Thoracic aorta (tissue), 2 donors: ENCODE data around the gene PTPRH. TPM values are rescaled to one million over a fixed set of nuclear protein-coding genes. Genes with fewer than 3 reads are reported as not detected.

Experiments
- ATAC-seq: fragments of 150-250 bp; one replicate; pipeline ENCODE4 v1.8.0; 2017; ENCODE audit warnings: low read depth; ENCODE audit not compliant: insufficient number of reproducible peaks, low FRiP score
- DNase-seq: peaks from one replicate; pipeline ENCODE4 v3.0.0-alpha.2; 2020; ENCODE audit warnings: low spot score
- H3K27ac ChIP-seq, 2 donors: fragments of 200-600 bp; sonication (generic); 1 replicate in 1 of 2; 2 replicates in 1 of 2; pipeline ENCODE4 v1.5.1; 2016; ENCODE audit warnings: mild to moderate bottlenecking in 2 of 2, moderate library complexity in 2 of 2
- H3K27me3 ChIP-seq: fragments of 200-600 bp; sonication (generic); replicated peaks from 2 replicates; pipeline ENCODE4 v1.6.0; 2016; ENCODE audit warnings: mild to moderate bottlenecking; ENCODE audit not compliant: insufficient read depth
- H3K36me3 ChIP-seq: fragments of 200-600 bp; sonication (generic); one replicate; pipeline ENCODE4 v1.5.1; 2016
- H3K4me1 ChIP-seq, 2 donors: fragments of 200-600 bp; sonication (generic); 1 replicate in 1 of 2; 2 replicates in 1 of 2; pipeline versions ENCODE4 v1.5.1 to v1.6.0; 2016; ENCODE audit warnings: low read depth in 2 of 2, mild to moderate bottlenecking in 1 of 2; ENCODE audit not compliant: control insufficient read depth in 1 of 2
- H3K4me3 ChIP-seq: fragments of 200-600 bp; sonication (generic); 2 replicates; pipeline ENCODE4 v1.5.1; 2016; ENCODE audit warnings: mild to moderate bottlenecking
- H3K9me3 ChIP-seq: fragments of 200-600 bp; sonication (generic); 2 replicates; pipeline ENCODE4 v1.5.1; 2016
- CTCF ChIP-seq: fragments of 200-600 bp; sonication (generic); IDR thresholded peaks from one replicate; pipeline ENCODE4 v1.5.1; 2019; ENCODE audit warnings: antibody characterized with exemption
- total RNA-seq, 2 donors: library from RNA; depleted of rRNA; stranded (reverse); fragments of >200 nt; gene quantifications; one replicate each; pipeline versions ENCODE4 v1.1.0 to v1.2.3, GENCODE V29; 2016

Gene PTPRH
- 1 to 10 TPM in 1 of 2 donors, under 1 TPM in 1; 0.14 to 1.1 TPM for total RNA-seq

GRCh38 chr19:55208880-55209692, at the start of gene PTPRH:
TSS of gene PTPRH (minus strand) at chr19:55209501. CDS start at chr19:55209433, 68 bp downstream.
- Histone ChIP-seq H3K4me1 (peaks cover 5 to 6% of the 10 kb centered on the region in 2 donors), H3K9me3 (peaks cover 8% of the 10 kb centered on the region), H3K27ac (no peak within 1 kb of the TSS), H3K27me3 (no peaks in the 10 kb centered on the region), H3K4me3 (no peak within 1 kb of the TSS), H3K36me3 (no peaks in the 10 kb centered on the region)
- no peak for ATAC-seq
- no peak for TF ChIP-seq CTCF
- no peak for DNase-seq

DNA sequence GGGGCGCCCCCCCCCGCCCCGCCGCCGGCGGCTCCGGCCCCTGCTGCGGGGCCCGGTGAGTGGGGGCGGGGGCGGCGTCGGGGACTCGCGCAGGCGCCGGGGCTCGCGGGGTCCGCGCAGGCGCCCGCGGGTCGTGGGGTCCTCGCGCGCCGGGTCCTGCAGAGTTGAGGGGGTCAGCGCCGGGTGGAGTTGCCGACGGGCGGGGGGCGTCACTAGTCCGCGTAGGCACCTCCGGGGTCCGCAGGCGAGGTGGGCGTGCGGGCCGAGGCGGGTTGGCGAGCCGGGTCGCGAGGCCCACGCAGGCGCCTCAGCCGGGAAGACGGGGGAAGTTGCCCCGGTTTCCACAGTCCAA, 49.2 kb upstream of the PTPRH start:
- peak overlapping the region; percentile 94 for H3K4me3 ChIP-seq
- H3K36me3 ChIP-seq: peaks cover under 1% of the 10 kb centered on the region
- ATAC-seq (no peak), DNase-seq (no peak)
- H3K9me3 ChIP-seq: no peaks in the 10 kb centered on the region
- H3K4me1 ChIP-seq: peaks cover 38 to 51% of the 10 kb centered on the region in 2 donors
- peak overlapping the region; percentile 62 to 88 for H3K27ac ChIP-seq
- H3K27me3 ChIP-seq: no peaks in the 10 kb centered on the region
- TF ChIP-seq CTCF: no peak

- Histone ChIP-seq H3K36me3 (peaks cover 3% of the 10 kb centered on the region), H3K4me1 (peaks cover 41 to 58% of the 10 kb centered on the region in 2 donors), H3K27ac (peak overlapping the region; percentile 11 to 37), H3K9me3 (no peaks in the 10 kb centered on the region), H3K4me3 (peak overlapping the region; percentile 94), H3K27me3 (no peaks in the 10 kb centered on the region)
- TF ChIP-seq CTCF: no peak
- DNase-seq (no peak), ATAC-seq (no peak)
These were observed 48.4 kb upstream of the PTPRH start for GRCh38 chr19:55257461-55258420.

- no peak for TF ChIP-seq CTCF
- no peak overlapping the region for H3K27ac ChIP-seq
- DNase-seq (no peak), ATAC-seq (no peak)
- peak overlapping the region; percentile 94 for H3K4me3 ChIP-seq
- H3K36me3 ChIP-seq: peaks cover 3% of the 10 kb centered on the region
- peaks cover 41 to 60% of the 10 kb centered on the region in 2 donors for H3K4me1 ChIP-seq
- no peaks in the 10 kb centered on the region for H3K27me3 ChIP-seq
- no peaks in the 10 kb centered on the region for H3K9me3 ChIP-seq
These were observed 47.5 kb upstream of the PTPRH start for GRCh38 chr19:55256562-55257460.
